Suppressor macrophage treated with lipopolysaccharide for 4 hours (primary cell): Measurements from ENCODE around the gene CCN6.
"Not testable (repeated sequence)": the region's sequence is repeated elsewhere in the genome, so short reads cannot be mapped to it uniquely, and the experiment has no call there.

Experiments used
- DNase-seq: peaks from one replicate; pipeline ENCODE4 v3.0.0-alpha.2; 2020

CCN6 gene

GRCh38 chr6:112054555-112055190 is 769 bp downstream of the CCN6 start:
- no peak for DNase-seq

- no peak for DNase-seq
These were observed 4.5 kb downstream of the CCN6 start for GRCh38 chr6:112058243-112059032.

GRCh38 chr6:112061605-112062004 is 7.7 kb downstream of the CCN6 start:
- no peak for DNase-seq

- no peak for DNase-seq
These were observed 9.1 kb downstream of the CCN6 start for GRCh38 chr6:112062966-112063365.

- DNase-seq = no peak
These were observed 11.6 kb downstream of the CCN6 start for GRCh38 chr6:112065426-112065986.

- DNase-seq = no peak
These were observed 12.7 kb downstream of the CCN6 start for GRCh38 chr6:112066606-112067005.

GRCh38 chr6:112081569-112081968 is 27.7 kb downstream of the CCN6 start:
- no peak for DNase-seq

GRCh38 chr6:112085286-112086065 is 31.6 kb downstream of the CCN6 start:
- DNase-seq = peak; percentile 38

GRCh38 chr6:112086744-112087135 is 32.8 kb downstream of the CCN6 start:
- peak; percentile 61 for DNase-seq

- peak; percentile 94 for DNase-seq
These were observed 33.4 kb downstream of the CCN6 start, which contains the start of the genes FAM229B and TUBE1 for GRCh38 chr6:112087136-112087911. Gene FAM229B (plus strand): TSS chr6:112087591. CDS start chr6:112099284, 11,693 bp downstream. Gene TUBE1 (minus strand): TSS chr6:112087482. CDS start chr6:112087434, 48 bp downstream.

- DNase-seq = no peak
These were observed 34.0 kb downstream of the CCN6 start for GRCh38 chr6:112087916-112088315.

GRCh38 chr6:112096901-112097300 is 43.0 kb downstream of the CCN6 start:
- no peak for DNase-seq

GRCh38 chr6:112100561-112100960 is 46.7 kb downstream of the CCN6 start:
- DNase-seq = no peak

GRCh38 chr6:112106026-112106425 is 52.1 kb downstream of the CCN6 start:
- not testable (repeated sequence) for DNase-seq

GRCh38 chr6:112106562-112106961 is 52.7 kb downstream of the CCN6 start:
- DNase-seq = no peak

- no peak for DNase-seq
These were observed 55.4 kb downstream of the CCN6 start for GRCh38 chr6:112109262-112109661.

GRCh38 chr6:112113431-112113830 is 59.5 kb downstream of the CCN6 start:
- DNase-seq = no peak

GRCh38 chr6:112113918-112114317 is 60.0 kb downstream of the CCN6 start:
- DNase-seq = no peak

GRCh38 chr6:112114577-112115223 is 60.8 kb downstream of the CCN6 start:
- DNase-seq = no peak

GRCh38 chr6:112116221-112116620 is 62.3 kb downstream of the CCN6 start:
- DNase-seq = no peak

- no peak for DNase-seq
These were observed 63.6 kb downstream of the CCN6 start for GRCh38 chr6:112117554-112117953.

- peak; percentile 12 for DNase-seq
These were observed 64.1 kb downstream of the CCN6 start for GRCh38 chr6:112118034-112118433.
